Stimulated activated CD4-positive, alpha-beta T cell treated with anti-CD3 and anti-CD28 coated beads, Interleukin-12 subunit alpha, Interleukin-12 subunit beta, amount 100 ng/mL, for 24 hours (primary cell): ENCODE results near the gene UHMK1.
"Not testable (repeated sequence)": the region's sequence is repeated elsewhere in the genome, so short reads cannot be mapped to it uniquely, and the experiment has no call there.

Experiments used
- DNase-seq, 2 experiments: peaks; one replicate each; pipeline ENCODE4 v3.0.0-alpha.2; 2020; ENCODE audit warnings: low read depth in 2 of 2

UHMK1 gene, protein sequence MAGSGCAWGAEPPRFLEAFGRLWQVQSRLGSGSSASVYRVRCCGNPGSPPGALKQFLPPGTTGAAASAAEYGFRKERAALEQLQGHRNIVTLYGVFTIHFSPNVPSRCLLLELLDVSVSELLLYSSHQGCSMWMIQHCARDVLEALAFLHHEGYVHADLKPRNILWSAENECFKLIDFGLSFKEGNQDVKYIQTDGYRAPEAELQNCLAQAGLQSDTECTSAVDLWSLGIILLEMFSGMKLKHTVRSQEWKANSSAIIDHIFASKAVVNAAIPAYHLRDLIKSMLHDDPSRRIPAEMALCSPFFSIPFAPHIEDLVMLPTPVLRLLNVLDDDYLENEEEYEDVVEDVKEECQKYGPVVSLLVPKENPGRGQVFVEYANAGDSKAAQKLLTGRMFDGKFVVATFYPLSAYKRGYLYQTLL

DNA sequence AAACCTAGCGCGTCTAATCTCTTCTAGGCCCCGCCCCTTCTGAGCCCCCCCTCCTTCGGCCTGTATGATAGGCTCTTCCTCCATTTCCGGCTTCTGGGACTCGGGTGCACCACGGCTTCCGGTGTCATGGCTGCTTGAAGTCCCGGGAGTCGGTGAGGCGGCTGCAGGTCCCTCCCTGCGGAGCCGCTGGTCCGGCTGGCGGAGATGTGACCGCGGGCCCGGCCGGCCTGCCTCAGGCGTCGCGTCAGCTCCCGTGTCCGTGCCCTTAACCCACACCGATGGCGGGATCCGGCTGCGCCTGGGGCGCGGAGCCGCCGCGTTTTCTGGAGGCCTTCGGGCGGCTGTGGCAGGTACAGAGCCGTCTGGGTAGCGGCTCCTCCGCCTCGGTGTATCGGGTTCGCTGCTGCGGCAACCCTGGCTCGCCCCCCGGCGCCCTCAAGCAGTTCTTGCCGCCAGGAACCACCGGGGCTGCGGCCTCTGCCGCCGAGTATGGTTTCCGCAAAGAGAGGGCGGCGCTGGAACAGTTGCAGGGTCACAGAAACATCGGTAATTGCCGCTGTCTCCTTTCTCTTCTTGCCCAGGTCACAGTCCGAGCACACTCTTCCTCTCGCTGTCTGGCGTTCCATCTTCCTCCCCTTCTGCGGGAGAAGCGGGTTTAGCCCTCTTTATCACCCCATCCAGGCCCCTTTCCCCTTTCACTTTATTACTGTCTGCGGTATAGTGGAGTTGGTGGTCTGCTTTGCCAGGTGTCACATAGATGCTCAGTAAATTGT lies at the start of gene UHMK1:
Gene UHMK1 (plus strand): TSS at position 96 of the 773 bp plus-strand sequence. CDS start 183 bp downstream, at position 279.
- DNase-seq: peak; percentile 77 to 87

DNA sequence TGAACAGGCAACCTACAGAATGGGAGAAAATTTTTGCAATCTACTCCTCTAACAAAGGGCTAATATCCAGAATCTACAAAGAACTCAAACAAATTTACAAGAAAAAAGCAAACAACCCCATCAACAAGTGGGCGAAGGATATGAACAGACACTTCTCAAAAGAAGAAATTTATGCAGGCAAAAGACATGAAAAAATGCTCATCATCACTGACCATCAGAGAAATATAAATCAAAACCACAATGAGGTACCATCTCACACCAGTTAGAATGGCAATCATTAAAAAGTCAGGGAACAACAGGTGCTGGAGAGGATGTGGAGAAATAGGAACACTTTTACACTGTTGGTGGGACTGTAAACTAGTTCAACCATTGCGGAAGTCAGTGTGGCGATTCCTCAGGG lies 43.3 kb upstream of the UHMK1 start:
- DNase-seq: not testable (repeated sequence)

DNA sequence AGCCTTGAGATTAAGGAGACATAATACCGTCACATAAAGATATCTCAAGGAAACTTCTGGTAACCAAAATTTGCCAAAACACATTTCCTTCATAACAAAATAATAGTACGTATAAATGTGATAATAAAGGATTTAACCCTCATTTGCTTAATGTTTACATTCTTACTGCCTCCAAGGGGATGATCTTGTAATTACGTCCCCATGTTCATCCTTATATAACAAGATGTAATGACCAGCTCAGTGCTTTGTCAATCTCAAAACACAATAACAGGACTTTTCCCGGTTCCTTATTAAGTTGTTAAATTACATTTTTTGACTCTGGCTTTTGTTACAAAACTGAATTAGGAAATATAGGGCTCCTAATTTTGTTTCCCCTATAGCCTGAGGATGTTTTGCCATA lies 41.3 kb upstream of the UHMK1 start:
- no peak for DNase-seq

DNA sequence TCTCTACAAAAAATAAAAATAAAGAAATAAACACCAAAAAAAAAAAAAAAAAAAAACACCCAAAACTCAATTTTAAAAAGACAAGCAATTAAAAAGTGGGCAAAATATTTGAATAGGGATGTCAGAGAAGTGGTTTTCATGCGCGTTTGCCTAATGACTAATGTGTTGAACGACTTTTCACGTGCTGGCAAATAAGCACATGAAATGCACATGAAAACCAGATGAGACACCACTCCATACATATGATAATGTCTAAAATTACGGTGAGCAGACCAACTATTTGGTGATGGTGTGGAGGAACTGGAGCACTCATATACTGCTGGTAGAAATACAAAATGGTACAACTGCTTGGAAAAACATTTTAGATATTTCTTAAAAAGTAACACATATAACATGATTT lies 39.4 kb upstream of the UHMK1 start:
- no peak for DNase-seq

DNA sequence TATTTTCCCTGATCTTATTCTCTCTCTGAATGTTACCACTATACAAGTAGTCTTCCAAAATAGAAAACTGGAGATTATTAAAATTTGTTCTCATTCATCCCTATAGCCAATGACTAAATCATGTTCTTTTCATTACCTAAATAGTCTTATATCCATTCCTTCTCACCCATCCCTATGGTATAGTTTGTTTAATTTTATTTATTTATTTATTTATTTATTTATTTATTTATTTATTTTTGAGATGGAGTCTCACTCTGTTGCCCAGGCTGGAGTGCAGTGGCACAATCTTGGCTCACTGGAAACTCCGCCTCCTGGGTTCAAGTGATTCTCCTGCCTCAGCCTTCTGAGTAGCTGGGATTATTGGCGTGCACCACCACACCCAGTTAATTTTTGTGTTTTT lies 35.2 kb upstream of the UHMK1 start:
- not testable (repeated sequence) for DNase-seq

DNA sequence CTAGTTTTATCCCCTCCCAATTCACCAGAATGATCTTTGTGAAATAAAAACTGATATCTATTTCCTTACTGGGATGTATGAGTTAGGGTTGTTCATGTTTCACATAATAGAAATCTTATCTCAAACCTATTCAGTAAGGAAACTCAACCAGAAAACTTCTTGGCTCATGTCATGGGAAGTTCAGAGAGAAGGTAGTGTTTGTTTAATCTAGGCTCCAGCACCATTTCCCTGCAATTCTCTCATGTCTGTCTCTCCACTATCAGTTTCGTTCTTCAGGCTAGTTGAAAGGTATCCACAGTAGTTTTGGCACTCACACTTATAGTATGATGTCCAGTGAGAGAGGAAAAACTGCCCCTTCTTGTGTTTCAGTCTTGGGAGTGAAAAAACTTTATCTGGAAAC lies 34.6 kb upstream of the UHMK1 start:
- DNase-seq: no peak

DNA sequence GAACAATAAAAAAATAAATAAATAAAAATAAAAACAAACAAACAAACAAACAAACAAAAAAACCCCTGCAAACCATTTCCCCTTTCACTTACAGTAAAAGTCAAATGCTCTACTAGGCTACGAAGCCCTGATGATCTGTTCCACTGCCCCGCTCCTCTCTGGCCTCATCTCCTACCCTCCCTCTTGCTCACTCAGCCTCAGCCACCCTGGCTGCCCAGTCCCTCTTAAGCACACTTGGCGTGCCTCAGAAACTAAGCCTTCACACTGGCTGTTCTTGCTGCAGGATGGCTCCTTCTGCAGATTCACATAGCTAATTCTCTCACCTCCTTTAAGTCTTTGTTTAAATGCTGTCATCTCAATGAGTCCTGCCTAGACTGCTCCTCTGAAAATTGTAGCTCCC lies 30.8 kb upstream of the UHMK1 start:
- DNase-seq: no peak

DNA sequence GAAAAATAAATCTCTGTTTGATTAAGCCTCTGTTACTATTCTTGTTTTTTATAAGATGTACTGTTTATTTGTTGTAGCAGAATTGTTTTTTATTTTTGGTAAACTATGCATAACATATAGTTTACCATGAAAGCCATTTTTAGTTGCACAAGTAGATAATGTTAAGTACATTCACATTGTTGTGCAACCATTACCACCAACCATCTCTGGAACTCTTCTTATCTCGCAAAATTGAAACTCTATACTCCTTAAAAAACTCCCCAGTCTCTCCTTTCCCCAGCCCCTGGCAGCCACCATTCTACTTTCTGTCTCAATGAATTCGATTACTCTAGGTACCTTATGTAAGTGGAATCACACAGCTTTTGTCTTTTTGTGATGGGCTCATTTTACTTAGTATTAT lies 27.4 kb upstream of the UHMK1 start:
- no peak for DNase-seq

DNA sequence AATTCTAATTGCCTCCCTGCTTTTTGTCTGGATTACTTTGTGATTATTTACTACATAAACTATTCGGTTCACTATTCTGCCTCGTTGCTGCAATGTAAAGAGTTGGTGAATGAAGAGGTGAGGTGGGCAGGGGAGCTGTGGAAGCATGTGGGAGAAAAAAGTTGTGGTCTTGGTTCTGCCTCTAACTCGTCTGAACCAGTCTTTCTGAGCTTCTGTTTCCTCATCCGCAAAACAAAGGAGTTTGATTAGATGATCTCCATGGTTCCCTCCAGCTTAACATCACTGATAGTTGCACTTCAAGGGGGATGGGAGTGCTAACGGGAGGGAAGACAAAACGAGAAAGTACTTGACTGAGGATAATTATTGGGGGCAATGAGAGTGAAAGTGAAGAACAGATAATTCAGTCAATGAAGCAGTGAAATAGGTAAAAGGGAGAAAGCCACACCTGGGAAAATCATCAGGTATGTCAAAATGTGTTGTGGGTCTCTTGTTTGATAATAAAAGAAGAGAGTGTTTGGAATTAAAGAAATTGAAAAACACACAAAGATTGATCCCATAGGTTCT lies 26.2 kb upstream of the UHMK1 start:
- no peak for DNase-seq

DNA sequence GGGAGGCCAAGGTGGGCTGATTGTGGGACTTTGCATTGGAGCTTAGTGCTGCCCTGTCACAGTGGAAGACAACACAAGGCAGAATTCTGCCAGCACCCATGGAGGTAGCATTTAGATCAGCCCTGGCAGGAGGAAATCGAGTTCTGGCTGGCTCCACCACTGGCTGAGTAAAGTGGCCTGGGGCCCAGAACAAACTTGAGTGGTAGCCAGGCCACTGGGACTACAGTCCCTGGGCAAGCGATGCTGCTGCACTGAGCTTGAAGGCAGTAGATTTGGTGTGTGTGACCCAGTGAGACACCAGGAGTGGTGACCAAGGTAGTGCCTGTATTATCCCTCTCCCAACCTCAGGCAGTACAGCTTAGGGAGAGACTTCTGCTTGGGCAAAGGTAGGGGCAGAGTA lies 22.5 kb upstream of the UHMK1 start:
- no peak for DNase-seq

DNA sequence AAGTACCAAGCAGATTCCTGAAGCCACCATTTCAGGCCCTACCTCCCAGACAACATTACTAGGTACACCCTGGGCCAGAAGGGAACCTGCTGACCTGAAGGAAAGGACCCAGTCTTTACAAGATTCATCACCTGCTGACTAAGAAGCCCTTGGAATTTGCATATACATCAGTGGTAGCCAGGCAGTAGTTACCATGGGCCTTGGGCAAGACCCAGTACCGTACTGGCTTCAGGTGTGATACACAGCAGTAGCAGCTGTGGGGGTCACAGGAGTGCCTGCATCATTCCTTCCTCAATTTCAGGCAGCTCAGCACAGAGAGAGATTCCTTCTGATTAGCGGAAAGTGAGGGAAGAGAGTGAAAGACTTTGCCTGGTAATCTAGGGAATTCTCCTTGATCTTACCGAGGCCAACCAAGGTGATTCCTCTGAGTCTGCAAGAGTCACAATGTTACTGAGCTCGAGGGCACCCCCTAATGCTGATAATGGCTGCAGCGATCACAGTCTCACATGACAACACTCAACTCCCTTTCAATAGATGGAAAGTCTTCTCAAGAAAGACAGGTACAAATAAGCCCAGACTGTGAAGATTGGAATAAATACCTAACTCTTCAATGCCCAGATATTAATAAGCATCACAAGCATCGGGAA lies 22.0 kb upstream of the UHMK1 start:
- DNase-seq: no peak

DNA sequence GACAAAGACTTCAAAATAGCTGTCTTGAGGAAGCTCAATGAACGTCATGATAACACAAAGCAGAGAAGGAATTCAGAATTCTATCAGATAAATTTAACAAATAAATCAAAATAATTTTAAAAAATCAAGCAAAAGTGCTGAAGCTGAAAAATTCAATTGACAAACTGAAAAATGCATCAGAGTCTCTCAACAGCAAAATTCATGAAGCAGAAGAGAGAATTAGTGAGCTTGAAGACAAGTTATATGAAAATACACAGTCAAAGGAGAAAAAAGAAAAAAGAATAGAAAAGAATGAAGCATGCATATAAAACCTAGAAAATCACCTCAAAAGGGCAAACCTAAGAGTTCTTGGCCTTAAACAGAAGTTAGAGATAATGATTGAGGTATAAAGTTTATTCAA lies 21.0 kb upstream of the UHMK1 start:
- DNase-seq: no peak

DNA sequence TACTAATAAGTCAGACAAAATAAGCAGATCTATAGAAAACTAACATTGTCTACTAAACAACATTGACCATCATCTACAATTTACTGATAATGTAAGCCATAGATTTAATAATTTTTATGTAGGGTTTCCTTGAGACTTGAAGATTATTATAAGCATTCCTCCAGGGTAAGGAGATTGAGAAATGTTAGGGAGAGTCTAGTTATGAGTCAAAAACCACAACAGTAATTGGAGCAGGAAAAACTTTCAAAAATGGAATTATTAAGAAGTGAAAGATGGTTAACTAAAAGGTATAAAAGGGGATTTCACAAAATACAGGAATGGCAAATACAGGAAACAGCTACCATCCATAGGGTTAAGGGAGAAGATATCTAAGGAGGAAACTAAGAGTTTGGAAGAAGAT lies 12.4 kb upstream of the UHMK1 start:
- no peak for DNase-seq

DNA sequence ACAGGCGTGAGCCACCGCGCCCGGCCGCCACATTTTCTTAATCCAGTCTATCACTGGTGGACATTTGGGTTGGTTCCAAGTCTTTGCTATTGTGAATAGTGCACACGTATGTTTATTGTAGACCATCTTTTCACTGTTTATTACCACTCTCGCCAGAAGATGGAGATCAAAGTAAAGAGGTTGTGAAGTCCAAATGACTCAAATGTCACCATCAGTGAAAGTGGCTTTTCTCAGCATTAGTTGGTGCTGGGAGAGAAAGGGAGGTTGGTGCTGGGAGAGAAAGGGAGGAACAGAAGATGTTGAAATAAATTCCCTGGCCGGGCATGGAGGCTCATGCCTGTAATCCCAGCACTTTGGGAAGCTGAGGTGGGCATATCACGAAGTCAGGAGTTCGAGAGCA lies 10.4 kb upstream of the UHMK1 start:
- no peak for DNase-seq

DNA sequence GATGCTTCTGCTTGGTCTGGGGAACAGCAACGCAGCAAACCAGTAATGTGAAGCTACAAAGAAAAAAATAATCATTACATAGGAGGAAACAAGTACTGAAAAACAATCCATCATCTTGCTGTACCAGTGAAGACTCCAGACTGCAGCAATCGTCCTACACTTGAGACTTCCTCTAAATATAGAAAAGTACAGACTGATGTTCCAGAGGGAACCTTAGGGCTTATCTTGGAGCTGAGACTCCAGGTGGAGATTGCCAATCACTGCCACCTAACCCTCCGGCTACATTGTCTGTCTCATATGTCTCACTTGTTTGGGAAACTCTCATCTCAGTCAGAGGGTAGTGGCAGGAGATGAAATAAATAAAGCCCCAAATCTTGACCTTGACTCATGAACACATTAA lies 9.4 kb upstream of the UHMK1 start:
- no peak for DNase-seq

DNA sequence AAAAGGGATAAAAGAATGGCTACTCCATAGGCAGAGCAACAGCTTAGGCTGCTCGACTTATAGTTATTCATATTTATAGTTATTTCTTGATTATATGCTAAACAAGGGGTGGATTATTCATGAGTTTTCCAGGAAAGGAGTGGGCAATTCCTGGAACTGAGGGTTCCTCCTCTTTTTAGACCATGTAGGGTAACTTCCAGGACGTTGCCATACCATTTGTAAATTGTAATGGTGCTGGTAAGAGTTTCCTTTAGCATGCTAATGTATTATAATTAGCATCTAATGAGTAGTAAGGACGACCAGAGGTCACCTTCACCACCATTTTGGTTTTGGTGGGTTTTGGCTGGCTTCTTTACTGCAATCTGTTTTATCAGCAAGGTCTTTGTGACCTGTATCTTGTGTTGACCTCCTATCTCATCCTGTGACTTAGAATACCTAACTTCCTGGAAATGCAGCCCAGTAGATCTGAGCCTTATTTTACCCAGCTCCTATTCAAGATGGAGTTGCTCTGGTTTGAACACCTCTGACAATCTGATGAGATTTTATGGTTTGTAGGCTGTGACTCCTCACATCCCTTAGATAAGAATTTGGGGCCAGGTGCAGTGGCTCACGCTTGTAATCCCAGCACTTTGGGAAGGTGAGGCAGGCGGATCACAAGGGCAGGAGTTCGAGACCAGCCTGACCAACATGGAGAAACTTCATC lies 1.9 kb upstream of the UHMK1 start:
- not testable (repeated sequence) for DNase-seq

DNA sequence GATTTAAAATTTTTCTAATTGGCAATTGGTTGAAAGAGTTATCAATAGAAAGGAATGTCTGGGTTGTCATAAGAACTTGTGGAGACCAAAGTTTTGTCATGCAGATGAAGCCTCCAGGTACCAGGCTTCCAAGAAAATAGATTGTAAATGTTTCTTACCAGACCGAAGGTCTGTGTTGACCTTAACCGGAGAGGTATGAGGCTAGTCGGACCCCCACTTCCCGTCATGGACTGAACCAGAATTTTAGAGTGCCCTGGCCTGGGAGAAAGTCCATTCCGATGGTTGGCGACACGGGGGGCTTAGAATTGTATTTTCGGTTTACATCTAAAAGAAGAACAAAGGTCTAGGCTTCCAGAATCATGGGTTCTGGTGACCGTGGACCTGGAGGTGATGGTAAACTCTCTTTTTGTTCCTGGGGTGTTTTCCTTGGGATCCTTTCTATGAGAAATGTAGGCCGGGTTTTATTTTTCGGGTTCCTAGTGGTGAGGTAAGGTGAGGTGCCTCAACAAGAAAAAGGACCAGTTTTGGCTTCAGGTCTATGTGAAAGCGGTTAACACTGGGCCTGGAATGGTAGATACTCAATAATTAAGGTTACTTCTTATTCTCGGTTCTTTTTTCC lies 405 bp upstream of the UHMK1 start:
- no peak for DNase-seq

DNA sequence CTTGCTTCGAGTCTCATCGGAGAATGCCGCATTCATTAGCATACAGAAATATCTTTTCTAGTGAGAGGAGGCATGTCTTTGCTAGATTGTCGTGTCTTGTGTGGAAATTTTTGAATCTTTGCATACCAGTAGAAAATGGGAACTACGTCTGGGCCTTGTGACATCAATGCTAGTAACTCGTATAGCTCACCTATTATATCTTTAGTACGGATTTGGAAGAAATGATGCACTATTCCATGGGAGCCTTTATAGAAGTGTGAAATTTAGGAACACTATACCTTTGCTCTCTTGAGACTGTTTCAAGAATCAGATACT lies 835 bp downstream of the UHMK1 start:
- no peak for DNase-seq

DNA sequence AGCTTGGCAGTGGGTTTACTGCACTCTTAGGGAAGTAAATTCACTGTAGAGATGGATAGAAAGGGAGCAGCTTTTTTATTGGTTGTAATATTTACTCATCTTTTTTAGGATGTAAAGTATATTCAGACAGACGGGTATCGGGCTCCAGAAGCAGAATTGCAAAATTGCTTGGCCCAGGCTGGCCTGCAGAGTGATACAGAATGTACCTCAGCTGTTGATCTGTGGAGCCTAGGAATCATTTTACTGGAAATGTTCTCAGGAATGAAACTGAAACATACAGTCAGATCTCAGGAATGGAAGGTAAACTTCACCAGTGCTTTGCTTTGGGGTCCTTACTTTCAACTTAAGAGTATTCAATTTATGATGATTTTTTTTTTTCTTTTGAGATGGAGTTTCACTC lies 3.2 kb downstream of the UHMK1 start:
- DNase-seq: no peak

DNA sequence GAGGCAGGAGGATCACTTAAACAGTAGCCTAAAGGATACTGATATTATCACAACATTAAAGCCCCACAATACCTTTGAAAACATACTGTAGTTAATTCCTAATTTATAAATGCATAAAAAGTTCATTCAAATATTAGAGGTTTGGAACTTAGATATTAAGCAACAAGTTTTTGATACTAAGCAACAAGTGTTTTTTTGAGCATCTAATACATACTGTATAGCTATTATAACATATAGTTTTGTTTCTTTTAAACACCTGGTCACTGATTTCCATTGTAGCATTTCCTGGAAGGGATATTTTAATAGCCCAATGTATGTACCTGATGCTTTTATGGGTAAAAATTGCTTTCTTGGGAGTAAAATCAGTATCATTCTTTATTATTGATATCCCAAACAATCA lies 4.5 kb downstream of the UHMK1 start:
- DNase-seq: no peak

DNA sequence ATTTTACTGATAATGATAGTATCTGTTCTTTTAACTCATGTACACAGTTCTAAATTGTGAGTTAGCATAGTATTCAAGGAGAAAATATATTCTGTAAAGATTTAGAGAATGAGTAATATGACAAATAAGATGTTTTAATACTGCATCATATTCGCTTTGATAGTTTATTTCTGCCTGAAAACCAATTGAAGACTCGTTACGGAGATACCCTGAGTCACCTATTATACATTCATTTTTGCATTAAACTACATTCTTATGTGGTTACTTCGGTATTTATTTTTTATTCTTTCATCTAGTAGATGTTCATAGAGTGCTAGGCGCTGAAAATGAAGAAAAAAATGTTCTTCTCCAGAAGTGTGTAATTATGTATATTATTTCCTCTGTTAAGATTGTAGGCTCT lies 5.3 kb downstream of the UHMK1 start:
- no peak for DNase-seq

DNA sequence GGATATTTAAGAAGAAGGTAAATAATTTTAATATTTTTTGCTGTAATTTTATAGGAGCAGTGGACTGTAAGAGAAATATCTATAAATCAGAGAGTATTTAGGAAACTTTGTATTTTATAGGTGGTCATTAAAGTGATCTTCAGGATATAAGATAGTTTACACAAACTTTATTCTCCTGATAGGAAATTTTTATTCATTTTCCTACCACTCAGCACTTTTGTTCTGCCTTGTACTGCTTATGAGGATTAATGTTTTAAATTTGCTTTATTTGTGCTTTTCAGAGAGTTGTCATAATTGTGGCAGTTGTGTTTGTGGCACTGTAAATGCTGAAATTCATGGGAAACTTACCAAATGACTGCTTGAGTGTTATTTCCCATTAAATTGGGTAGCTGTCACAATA lies 29.7 kb downstream of the UHMK1 start:
- no peak for DNase-seq
